Adrenal gland (tissue), 5 donors: ENCODE data around the gene KRT6B.

Experiments
- CTCF ChIP-seq, 6 experiments: fragments of 450-650 bp in 4 of 6; fragments of 200-600 bp in 2 of 6; sonication (generic) in 1 of 6; IDR thresholded peaks; 1 replicate in 5 of 6; 2 replicates in 1 of 6; pipeline versions ENCODE4 v1.5.1 to v1.8.0; 2016 to 2021; ENCODE audit warnings: antibody characterized with exemption in 6 of 6, mild to moderate bottlenecking in 2 of 6, moderate library complexity in 1 of 6
- POLR2A ChIP-seq, 2 donors: fragments of 450-650 bp; IDR thresholded peaks; one replicate each; pipeline ENCODE4 v1.6.1; 2017; ENCODE audit warnings: antibody characterized with exemption in 2 of 2, mild to moderate bottlenecking in 2 of 2, moderate library complexity in 1 of 2
- donor health status: DM: no; HTN: no; CAD: no.

GRCh38 chr12:52446367-52447045 lies 5.4 kb downstream of the KRT6B start:
- TF ChIP-seq POLR2A (IDR thresholded peaks at IDR 0.05): no peak
- TF ChIP-seq CTCF (IDR thresholded peaks at IDR 0.05): no peak
